CD14-positive monocyte (primary cell): ENCODE results near the gene TAPT1. TPM values are rescaled to one million over a fixed set of nuclear protein-coding genes. Genes with fewer than 3 reads are reported as not detected.

Source experiments
- DNase-seq, 3 donors: peaks; one replicate each; pipeline ENCODE4 v3.0.0-alpha.2; 2011 to 2022
- H2AFZ ChIP-seq: 2 replicates; pipeline ENCODE4 v1.6.0; 2012; ENCODE audit warnings: mild to moderate bottlenecking, low read depth, low read length, inconsistent platforms; ENCODE audit not compliant: insufficient read depth, poor library complexity, severe bottlenecking
- H3K27ac ChIP-seq, 2 donors: 1 replicate in 1 of 2; 2 replicates in 1 of 2; pipeline ENCODE4 v1.5.1; 2012 to 2013; ENCODE audit warnings: low read length in 2 of 2, control low read depth in 1 of 2, inconsistent platforms in 1 of 2, low read depth in 1 of 2, mild to moderate bottlenecking in 1 of 2
- H3K27me3 ChIP-seq, 2 donors: one replicate each; pipeline versions ENCODE4 v1.6.0 to v1.6.1; 2011 to 2013; ENCODE audit warnings: low read length in 2 of 2; ENCODE audit not compliant: control insufficient read depth in 2 of 2, insufficient read depth in 2 of 2
- H3K36me3 ChIP-seq, 2 donors: replicated peaks in 1 of 2; 1 replicate in 1 of 2; 2 replicates in 1 of 2; pipeline versions ENCODE4 v1.5.1 to v1.6.1; 2012 to 2013; ENCODE audit warnings: low read length in 2 of 2, control low read depth in 1 of 2, inconsistent platforms in 1 of 2, mild to moderate bottlenecking in 1 of 2; ENCODE audit not compliant: insufficient read depth in 2 of 2, control insufficient read depth in 1 of 2
- H3K4me1 ChIP-seq, 2 donors: 1 replicate in 1 of 2; 2 replicates in 1 of 2; pipeline versions ENCODE4 v1.5.1 to v1.6.1; 2012 to 2013; ENCODE audit warnings: low read length in 2 of 2, control low read depth in 1 of 2, inconsistent platforms in 1 of 2, mild to moderate bottlenecking in 1 of 2, moderate library complexity in 1 of 2; ENCODE audit not compliant: insufficient read depth in 2 of 2, control insufficient read depth in 1 of 2
- H3K4me2 ChIP-seq: replicated peaks from 2 replicates; pipeline ENCODE3; 2012; ENCODE audit warnings: low read length, moderate library complexity, mild to moderate bottlenecking; ENCODE audit not compliant: poor library complexity, severe bottlenecking; ENCODE audit errors: extremely low read depth
- H3K4me3 ChIP-seq, 3 experiments: fragments of 200-600 bp in 1 of 3; sonication (generic) in 1 of 3; replicated peaks in 1 of 3; 1 replicate in 2 of 3; 2 replicates in 1 of 3; pipeline ENCODE4 v1.5.1; 2011 to 2013; ENCODE audit warnings: low read length in 3 of 3, mild to moderate bottlenecking in 3 of 3, control low read depth in 2 of 3, low read depth in 2 of 3, inconsistent platforms in 1 of 3, moderate library complexity in 1 of 3
- H3K79me2 ChIP-seq: 2 replicates; pipeline ENCODE4 v1.6.0; 2012; ENCODE audit warnings: mild to moderate bottlenecking, control low read depth, inconsistent platforms, low read length, moderate library complexity; ENCODE audit not compliant: insufficient read depth
- H3K9ac ChIP-seq: 2 replicates; pipeline ENCODE4 v1.6.0; 2017; ENCODE audit warnings: low read length, mild to moderate bottlenecking; ENCODE audit not compliant: insufficient read depth, poor library complexity, severe bottlenecking
- H3K9me3 ChIP-seq, 2 donors: replicated peaks in 1 of 2; 1 replicate in 1 of 2; 2 replicates in 1 of 2; pipeline versions ENCODE4 v1.5.1 to v1.6.1; 2012 to 2013; ENCODE audit warnings: low read length in 2 of 2, control low read depth in 1 of 2; ENCODE audit not compliant: control insufficient read depth in 1 of 2, insufficient read depth in 1 of 2
- H4K20me1 ChIP-seq: 2 replicates; pipeline ENCODE4 v1.6.0; 2012; ENCODE audit warnings: mild to moderate bottlenecking, low read length, control low read depth, moderate library complexity; ENCODE audit not compliant: insufficient read depth
- H3K27ac Mint-ChIP-seq, 7 donors: one replicate each; pipeline ENCODE4 v1.8.0; 2020; ENCODE audit warnings: mild to moderate bottlenecking in 7 of 7, mixed read lengths in 7 of 7, moderate library complexity in 6 of 7, inconsistent platforms in 2 of 7
- H3K27me3 Mint-ChIP-seq, 3 donors: one replicate each; pipeline ENCODE4 v1.8.0; 2021 to 2022; ENCODE audit warnings: low read depth in 3 of 3, mild to moderate bottlenecking in 3 of 3, mixed read lengths in 3 of 3, moderate library complexity in 3 of 3, inconsistent platforms in 1 of 3
- H3K36me3 Mint-ChIP-seq, 2 donors: one replicate each; pipeline ENCODE4 v1.8.0; 2020; ENCODE audit warnings: mixed read lengths in 2 of 2, inconsistent platforms in 1 of 2, mild to moderate bottlenecking in 1 of 2
- H3K4me1 Mint-ChIP-seq: one replicate; pipeline ENCODE4 v1.8.0; 2020; ENCODE audit warnings: mild to moderate bottlenecking, mixed read lengths
- H3K4me3 Mint-ChIP-seq, 2 donors: one replicate each; pipeline ENCODE4 v1.8.0; 2020; ENCODE audit warnings: mild to moderate bottlenecking in 2 of 2, mixed read lengths in 2 of 2, moderate library complexity in 1 of 2
- H3K9me3 Mint-ChIP-seq, 7 donors: one replicate each; pipeline ENCODE4 v1.8.0; 2020 to 2022; ENCODE audit warnings: mixed read lengths in 7 of 7, mild to moderate bottlenecking in 6 of 7, moderate library complexity in 6 of 7, inconsistent platforms in 2 of 7
- WGBS: methylation state at CpG from one replicate; pipeline ENCODE4 v1.1.5; 2013; ENCODE audit warnings: missing lambda C conversion rate; ENCODE audit not compliant: insufficient coverage; 5-methylcytosine and 5-hydroxymethylcytosine counted together
- intact Hi-C, 2 donors: fragments of 100-400 bp; cut with micrococcal nuclease; formaldehyde crosslinking; loops; one replicate each; pipeline versions ENCODE4 v1.15.0 to v1.15.1; 2023
- polyA plus RNA-seq, 3 donors: library from polyadenylated mRNA; depleted of rRNA in 1 of 3; unstranded in 2 of 3; stranded (reverse) in 1 of 3; fragments of 300-500 nt in 2 of 3; fragments of >200 nt in 1 of 3; fragmentation: Illumina TruSeq in 2 of 3; gene quantifications; 1 replicate in 2 of 3; 2 replicates in 1 of 3; pipeline ENCODE4 v1.2.3, GENCODE V29; 2012 to 2021
- TF ChIP-seq, protein P1 (sequence below): fragments of 200-600 bp; IDR thresholded peaks from one replicate; pipeline ENCODE4 v1.8.0; 2022; ENCODE audit warnings: antibody characterized with exemption, mild to moderate bottlenecking

TAPT1 gene
- polyA plus RNA-seq, 3 donors = 15.2 to 18.4 (median 16.0) TPM

DNA sequence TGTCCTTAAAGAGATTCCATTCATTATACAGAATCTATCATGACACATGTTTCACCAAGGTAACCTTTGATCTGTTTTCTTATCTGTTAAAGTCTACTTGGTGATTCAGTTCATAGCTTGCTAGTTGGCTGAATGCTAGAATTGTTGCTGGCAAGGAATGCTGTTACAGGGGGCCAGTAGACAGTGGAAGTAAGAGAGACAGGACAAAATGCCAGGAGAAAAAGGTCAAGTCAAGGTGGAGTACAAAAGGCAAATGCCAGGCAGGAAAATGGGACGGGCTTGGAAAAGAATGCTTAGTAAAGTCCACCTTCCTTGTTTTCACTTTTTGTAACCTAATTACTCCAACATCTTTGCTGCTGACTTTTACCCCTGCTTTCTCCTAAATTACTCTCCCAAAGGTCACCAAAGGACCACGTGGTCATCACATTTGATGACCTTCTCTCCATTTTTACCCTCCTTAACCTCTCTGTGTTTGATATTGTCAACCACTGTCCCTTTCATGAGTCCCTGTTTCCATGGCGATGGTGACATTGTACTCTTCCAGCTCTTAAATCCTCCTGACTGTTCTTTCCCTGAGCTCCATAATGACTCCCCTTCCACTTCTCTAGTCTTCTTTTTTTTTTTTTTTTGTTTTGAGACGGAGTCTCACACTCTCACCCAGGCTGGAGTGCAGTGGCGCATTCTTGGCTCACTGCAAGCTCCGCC, 24.5 kb upstream of the TAPT1 start:
- H3K36me3 Mint-ChIP-seq = peaks cover 31 to 46% of the 10 kb centered on the region in 2 donors
- peaks cover 5% of the 10 kb centered on the region for H3K4me1 Mint-ChIP-seq

DNA sequence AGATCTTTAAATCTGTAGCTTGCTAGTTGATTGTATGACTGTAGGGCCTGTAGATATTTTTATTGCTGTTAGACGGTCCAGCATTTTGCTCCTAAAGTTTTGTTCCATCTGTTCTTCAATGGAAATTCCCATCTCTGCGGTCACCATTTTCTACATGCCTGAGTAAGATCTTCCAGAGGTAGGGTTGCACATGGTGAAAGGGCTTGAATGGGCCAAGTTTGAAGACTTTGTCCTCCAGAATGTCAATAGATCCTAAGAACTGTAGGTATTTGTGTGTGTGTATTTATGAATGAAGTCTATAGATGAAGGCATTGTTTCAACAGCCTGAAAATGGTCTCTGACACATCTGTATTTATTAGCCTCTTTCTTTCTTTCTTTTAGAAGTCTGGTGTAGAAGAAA, 22.3 kb upstream of the TAPT1 start:
- no CpG with 5 or more reads among the region's 2 CpGs for WGBS
- no peak overlapping the region for H3K4me2 ChIP-seq
- H2AFZ ChIP-seq = no peak overlapping the region
- no peaks in the 10 kb centered on the region for H3K79me2 ChIP-seq
- Mint-ChIP-seq H3K4me1 (no peaks in the 10 kb centered on the region), H3K27me3 (peaks cover 2 to 4% (median 3%) of the 10 kb centered on the region in 3 donors), H3K4me3 (no peak overlapping the region), H3K36me3 (peaks cover 24 to 35% of the 10 kb centered on the region in 2 donors), H3K9me3 (no peaks in the 10 kb centered on the region), H3K27ac (no peak overlapping the region)
- no peaks in the 10 kb centered on the region for H3K27me3 ChIP-seq
- H3K27ac ChIP-seq = no peak overlapping the region
- intact Hi-C loops = no loop called here
- H3K9me3 ChIP-seq = no peaks in the 10 kb centered on the region
- no peaks in the 10 kb centered on the region for H4K20me1 ChIP-seq
- no peak for DNase-seq
- H3K9ac ChIP-seq = no peak overlapping the region
- peaks cover 0 to 20% of the 10 kb centered on the region in 2 donors for H3K36me3 ChIP-seq
- H3K4me1 ChIP-seq = no peaks in the 10 kb centered on the region
- TF ChIP-seq, protein P1, sequence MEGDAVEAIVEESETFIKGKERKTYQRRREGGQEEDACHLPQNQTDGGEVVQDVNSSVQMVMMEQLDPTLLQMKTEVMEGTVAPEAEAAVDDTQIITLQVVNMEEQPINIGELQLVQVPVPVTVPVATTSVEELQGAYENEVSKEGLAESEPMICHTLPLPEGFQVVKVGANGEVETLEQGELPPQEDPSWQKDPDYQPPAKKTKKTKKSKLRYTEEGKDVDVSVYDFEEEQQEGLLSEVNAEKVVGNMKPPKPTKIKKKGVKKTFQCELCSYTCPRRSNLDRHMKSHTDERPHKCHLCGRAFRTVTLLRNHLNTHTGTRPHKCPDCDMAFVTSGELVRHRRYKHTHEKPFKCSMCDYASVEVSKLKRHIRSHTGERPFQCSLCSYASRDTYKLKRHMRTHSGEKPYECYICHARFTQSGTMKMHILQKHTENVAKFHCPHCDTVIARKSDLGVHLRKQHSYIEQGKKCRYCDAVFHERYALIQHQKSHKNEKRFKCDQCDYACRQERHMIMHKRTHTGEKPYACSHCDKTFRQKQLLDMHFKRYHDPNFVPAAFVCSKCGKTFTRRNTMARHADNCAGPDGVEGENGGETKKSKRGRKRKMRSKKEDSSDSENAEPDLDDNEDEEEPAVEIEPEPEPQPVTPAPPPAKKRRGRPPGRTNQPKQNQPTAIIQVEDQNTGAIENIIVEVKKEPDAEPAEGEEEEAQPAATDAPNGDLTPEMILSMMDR = no peak
- H3K4me3 ChIP-seq = no peak overlapping the region

More for the DNA sequence above, 24.5 kb upstream of the TAPT1 start:
- H3K4me3 Mint-ChIP-seq = no peak overlapping the region
- WGBS = 88% methylated on average over 2 of the region's 6 CpGs
- Histone ChIP-seq H3K4me3 (no peak overlapping the region), H3K4me1 (no peaks in the 10 kb centered on the region), H4K20me1 (no peaks in the 10 kb centered on the region), H3K36me3 (peaks cover 0 to 17% of the 10 kb centered on the region in 2 donors), H2AFZ (no peak overlapping the region), H3K79me2 (no peaks in the 10 kb centered on the region), H3K9ac (no peak overlapping the region), H3K27ac (no peak overlapping the region), H3K9me3 (no peaks in the 10 kb centered on the region), H3K27me3 (no peaks in the 10 kb centered on the region), H3K4me2 (no peak overlapping the region)
- TF ChIP-seq, protein P1 = no peak
- H3K27me3 Mint-ChIP-seq = peaks cover 0 to 1% (median 0%) of the 10 kb centered on the region in 3 donors
- no peak overlapping the region for H3K27ac Mint-ChIP-seq
- DNase-seq = no peak
- intact Hi-C loops = loop anchor here in 1 of 2 donors (10.0 kb wide), 1 partner anchor 46 kb away; no protein-coding TSS in a partner anchor
- H3K9me3 Mint-ChIP-seq = peaks cover 0 to 4% (median 2%) of the 10 kb centered on the region in 7 donors
